Sigmoid colon (tissue), 7 donors: ENCODE results near the gene CASR. TPM values are rescaled to one million over a fixed set of nuclear protein-coding genes. Genes with fewer than 3 reads are reported as not detected.

Experiments used
- DNase-seq: peaks from one replicate; pipeline ENCODE4 v3.0.0-alpha.2; 2019
- H3K27ac ChIP-seq, 4 donors: fragments of 200-600 bp; sonication (generic); one replicate each; pipeline ENCODE4 v1.5.1; 2016 to 2019; ENCODE audit warnings: mild to moderate bottlenecking in 1 of 4
- H3K27me3 ChIP-seq, 3 donors: fragments of 200-600 bp; sonication (generic); one replicate each; pipeline ENCODE4 v1.5.1; 2019; ENCODE audit warnings: mild to moderate bottlenecking in 1 of 3
- H3K36me3 ChIP-seq, 4 donors: fragments of 200-600 bp; sonication (generic); one replicate each; pipeline ENCODE4 v1.5.1; 2016 to 2019
- H3K4me1 ChIP-seq, 4 donors: fragments of 200-600 bp; sonication (generic); one replicate each; pipeline ENCODE4 v1.5.1; 2017 to 2019
- H3K4me3 ChIP-seq, 4 donors: fragments of 200-600 bp; sonication (generic); one replicate each; pipeline ENCODE4 v1.5.1; 2017 to 2019; ENCODE audit warnings: mild to moderate bottlenecking in 2 of 4, moderate library complexity in 1 of 4
- H3K9me3 ChIP-seq, 4 donors: fragments of 200-600 bp in 3 of 4; sonication (generic) in 3 of 4; one replicate each; pipeline versions ENCODE4 v1.5.1 to v1.6.1; 2013 to 2019
- CTCF ChIP-seq, 4 experiments: fragments of 450-650 bp in 3 of 4; fragments of 200-600 bp in 1 of 4; IDR thresholded peaks; one replicate each; pipeline ENCODE4 v1.5.1; 2016 to 2019; ENCODE audit warnings: antibody characterized with exemption in 4 of 4, mild to moderate bottlenecking in 3 of 4, moderate library complexity in 2 of 4
- EP300 ChIP-seq, 4 donors: sonication (generic); formaldehyde crosslinking; IDR thresholded peaks; one replicate each; pipeline ENCODE4 v1.6.1; 2017; ENCODE audit warnings: antibody characterized with exemption in 4 of 4
- POLR2A ChIP-seq, 2 donors: fragments of 450-650 bp; IDR thresholded peaks; one replicate each; pipeline ENCODE4 v1.6.1; 2016; ENCODE audit warnings: antibody characterized with exemption in 2 of 2, mild to moderate bottlenecking in 2 of 2, moderate library complexity in 2 of 2
- POLR2AphosphoS5 ChIP-seq, 4 donors: sonication (generic); formaldehyde crosslinking; IDR thresholded peaks; one replicate each; pipeline ENCODE4 v1.6.1; 2017; ENCODE audit warnings: antibody characterized with exemption in 4 of 4
- WGBS, 2 donors: extraction: QIAGEN DNeasy Blood & Tissue Kit; methylation state at CpG; one replicate each; pipeline ENCODE4 v1.1.7; 2013; 5-methylcytosine and 5-hydroxymethylcytosine counted together
- intact Hi-C: fragments of 100-400 bp; cut with DNase I; formaldehyde crosslinking; loops from one replicate; pipeline ENCODE4 v1.15.1; 2023
- polyA plus RNA-seq, 3 donors: library from polyadenylated mRNA; stranded (reverse); fragments of 200-250 nt; gene quantifications; one replicate each; pipeline ENCODE4 v1.2.3, GENCODE V29; 2013
- total RNA-seq, 4 donors: library from RNA; depleted of rRNA; stranded (reverse); fragments of >200 nt; gene quantifications; one replicate each; pipeline ENCODE4 v1.1.0, GENCODE V29; 2016
- donor health status: healthy with polysubstance abuse.
- donor health status: Bipolar disorder and iron deficiency.
- donor health status: healthy.

The CASR gene
- total and polyA plus RNA-seq, 7 donors = under 0.01 to 0.14 (median under 0.01) TPM; not detected in 2

DNA sequence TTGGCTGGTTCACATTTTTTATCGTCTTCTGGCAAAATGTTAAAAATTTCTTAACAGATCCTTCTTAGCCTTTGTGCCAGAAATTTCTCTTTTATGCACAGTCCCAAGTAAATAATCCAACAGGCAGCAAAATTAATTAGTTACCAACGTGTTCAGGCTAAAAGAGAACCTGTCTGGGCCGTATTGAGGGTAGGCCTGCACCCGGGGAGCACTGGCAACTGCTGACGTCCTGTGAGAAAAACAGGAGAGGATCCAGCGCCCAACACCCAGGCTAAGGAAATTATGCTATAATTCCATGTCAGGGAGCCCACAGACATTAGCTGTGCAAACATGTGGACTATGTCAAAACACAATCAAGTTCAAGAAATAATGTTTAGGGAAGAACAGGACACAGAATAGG is 110.9 kb downstream of the CASR start:
- no peaks in the 10 kb centered on the region for H3K27me3 ChIP-seq
- intact Hi-C loops = no loop called here
- H3K27ac ChIP-seq = peak overlapping the region in 1 of 4 donors; percentile 48
- H3K36me3 ChIP-seq = no peaks in the 10 kb centered on the region
- DNase-seq = no peak
- no peak overlapping the region for H3K4me3 ChIP-seq
- peaks cover 0 to 8% (median 0%) of the 10 kb centered on the region in 4 donors for H3K4me1 ChIP-seq
- TF ChIP-seq EP300 (IDR thresholded peaks at IDR 0.05) = no peak
- no peak for TF ChIP-seq POLR2A (IDR thresholded peaks at IDR 0.05)
- no peaks in the 10 kb centered on the region for H3K9me3 ChIP-seq
- WGBS, 2 donors = 48 to 64% methylated on average over 6 of the region's 6 CpGs

- H3K9me3 ChIP-seq = peaks cover 0 to 3% (median 1%) of the 10 kb centered on the region in 4 donors
- DNase-seq = no peak
- peak overlapping the region in 1 of 4 donors; percentile 48 for H3K27ac ChIP-seq
- WGBS, 2 donors = 44 to 46% methylated on average over 5 of the region's 5 CpGs
- H3K4me3 ChIP-seq = no peak overlapping the region
- no peak for TF ChIP-seq POLR2AphosphoS5 (IDR thresholded peaks at IDR 0.05)
- TF ChIP-seq POLR2A (IDR thresholded peaks at IDR 0.05) = no peak
- no peak for TF ChIP-seq CTCF (IDR thresholded peaks at IDR 0.05)
- TF ChIP-seq EP300 (IDR thresholded peaks at IDR 0.05) = no peak
- H3K36me3 ChIP-seq = no peaks in the 10 kb centered on the region
- peaks cover 0 to 8% (median 0%) of the 10 kb centered on the region in 4 donors for H3K4me1 ChIP-seq
- H3K27me3 ChIP-seq = no peaks in the 10 kb centered on the region
- intact Hi-C loops = no loop called here
Observed at GRCh38 chr3:122295266-122296062, 112.0 kb downstream of the CASR start.

- WGBS, 2 donors = 49 to 75% methylated on average over 2 of the region's 2 CpGs
- no peaks in the 10 kb centered on the region for H3K27me3 ChIP-seq
- H3K9me3 ChIP-seq = peaks cover 0 to 3% (median 1%) of the 10 kb centered on the region in 4 donors
- no peak overlapping the region for H3K27ac ChIP-seq
- H3K4me3 ChIP-seq = no peak overlapping the region
- intact Hi-C loops = no loop called here
- TF ChIP-seq POLR2A (IDR thresholded peaks at IDR 0.05) (no peak), EP300 (IDR thresholded peaks at IDR 0.05) (no peak), CTCF (IDR thresholded peaks at IDR 0.05) (no peak), POLR2AphosphoS5 (IDR thresholded peaks at IDR 0.05) (no peak)
- H3K36me3 ChIP-seq = no peaks in the 10 kb centered on the region
- no peak for DNase-seq
- H3K4me1 ChIP-seq = peaks cover 0 to 8% (median 0%) of the 10 kb centered on the region in 4 donors
Observed at GRCh38 chr3:122298239-122298638, 114.8 kb downstream of the CASR start.

GRCh38 chr3:122299215-122299614 is 115.7 kb downstream of the CASR start:
- no peak for DNase-seq
- peaks cover 0 to 3% (median 1%) of the 10 kb centered on the region in 4 donors for H3K9me3 ChIP-seq
- no peak overlapping the region for H3K27ac ChIP-seq
- H3K36me3 ChIP-seq = no peaks in the 10 kb centered on the region
- no peak for TF ChIP-seq POLR2A (IDR thresholded peaks at IDR 0.05)
- no peak for TF ChIP-seq POLR2AphosphoS5 (IDR thresholded peaks at IDR 0.05)
- TF ChIP-seq CTCF (IDR thresholded peaks at IDR 0.05) = no peak
- TF ChIP-seq EP300 (IDR thresholded peaks at IDR 0.05) = no peak
- intact Hi-C loops = no loop called here
- H3K4me3 ChIP-seq = no peak overlapping the region
- no peaks in the 10 kb centered on the region for H3K27me3 ChIP-seq
- peaks cover 0 to 8% (median 0%) of the 10 kb centered on the region in 4 donors for H3K4me1 ChIP-seq

DNA sequence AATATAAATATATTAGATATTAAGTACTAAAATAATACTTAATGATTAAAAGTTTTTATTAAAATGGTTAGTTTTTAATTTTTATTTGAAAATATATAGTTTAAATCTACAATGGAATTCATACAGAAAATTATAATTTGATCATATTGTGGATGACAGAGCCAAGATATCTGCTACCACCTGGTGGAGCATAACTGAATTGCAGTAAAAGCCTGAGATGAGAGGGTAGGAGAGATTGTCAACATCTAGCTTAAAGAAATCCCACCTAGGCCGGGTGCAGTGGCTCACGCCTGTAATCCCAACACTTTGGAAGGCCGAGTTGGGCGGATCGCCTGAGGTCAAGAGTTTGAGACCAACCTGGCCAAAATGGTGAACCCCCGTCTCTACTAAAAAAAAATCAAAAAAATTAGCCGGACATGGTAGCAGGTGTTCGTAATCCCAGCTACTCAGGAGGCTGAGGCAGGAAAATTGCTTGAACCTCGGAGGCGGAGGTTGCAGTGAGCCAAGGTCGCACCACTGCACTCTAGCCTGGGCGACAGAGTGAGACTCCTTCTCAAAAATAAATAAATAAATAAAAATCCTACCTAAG is 116.5 kb downstream of the CASR start:
- H3K27ac ChIP-seq = no peak overlapping the region
- peaks cover 0 to 8% (median 0%) of the 10 kb centered on the region in 4 donors for H3K4me1 ChIP-seq
- H3K9me3 ChIP-seq = peaks cover 0 to 3% (median 1%) of the 10 kb centered on the region in 4 donors
- no peaks in the 10 kb centered on the region for H3K27me3 ChIP-seq
- no peak for TF ChIP-seq EP300 (IDR thresholded peaks at IDR 0.05)
- WGBS, 2 donors = 88 to 92% methylated on average over 12 of the region's 12 CpGs
- no peak for DNase-seq
- no peak overlapping the region for H3K4me3 ChIP-seq
- H3K36me3 ChIP-seq = no peaks in the 10 kb centered on the region
- intact Hi-C loops = no loop called here
